Measurements from ENCODE around the gene CDK5.
A peak's percentile ranks its signal among the peaks of the same experiment; 100 is the strongest.

Gene CDK5

GRCh38 chr7:151071032-151071866, 13.6 kb upstream of the CDK5 start:
- DNase-seq: no peak

- no peak for DNase-seq
Measured at GRCh38 chr7:151070574-151070960, 12.9 kb upstream of the CDK5 start.

- DNase-seq: no peak
Measured at GRCh38 chr7:151069841-151070573, 12.3 kb upstream of the CDK5 start.

- DNase-seq: no peak
Measured at GRCh38 chr7:151068069-151068773, 10.5 kb upstream of the CDK5 start.

GRCh38 chr7:151066273-151066974, 8.7 kb upstream of the CDK5 start:
- DNase-seq: no peak

GRCh38 chr7:151065516-151065915, 7.8 kb upstream of the CDK5 start:
- no peak for DNase-seq

- no peak for DNase-seq
Measured at GRCh38 chr7:151064993-151065392, 7.3 kb upstream of the CDK5 start.

GRCh38 chr7:151064454-151064853, 6.8 kb upstream of the CDK5 start:
- DNase-seq: no peak

GRCh38 chr7:151063212-151063561, 5.5 kb upstream of the CDK5 start:
- DNase-seq: no peak

GRCh38 chr7:151062399-151063211, 4.9 kb upstream of the CDK5 start:
- DNase-seq: peak; percentile 58

- DNase-seq: no peak
Measured at GRCh38 chr7:151062111-151062398, 4.4 kb upstream of the CDK5 start.

- no peak for DNase-seq
Measured at GRCh38 chr7:151061213-151062110, 3.8 kb upstream of the CDK5 start.

GRCh38 chr7:151060416-151061212, 2.9 kb upstream of the CDK5 start:
- DNase-seq: no peak

GRCh38 chr7:151060113-151060415, 2.4 kb upstream of the CDK5 start:
- DNase-seq: no peak

- DNase-seq: peak; percentile 77
Measured at GRCh38 chr7:151059367-151060112, 1.8 kb upstream of the CDK5 start, which contains the start of gene SLC4A2. TSS of gene SLC4A2 (plus strand) at chr7:151059589. CDS start at chr7:151061988, 2,399 bp downstream.

- no peak for DNase-seq
Measured at GRCh38 chr7:151058781-151059366, 1.2 kb upstream of the CDK5 start.

- DNase-seq: peak; percentile 100
Measured at GRCh38 chr7:151057989-151058780, 488 bp upstream of the CDK5 start.

All from fibroblast of skin of abdomen (primary cell).